ENCODE results near the gene CFAP299.

DNA sequence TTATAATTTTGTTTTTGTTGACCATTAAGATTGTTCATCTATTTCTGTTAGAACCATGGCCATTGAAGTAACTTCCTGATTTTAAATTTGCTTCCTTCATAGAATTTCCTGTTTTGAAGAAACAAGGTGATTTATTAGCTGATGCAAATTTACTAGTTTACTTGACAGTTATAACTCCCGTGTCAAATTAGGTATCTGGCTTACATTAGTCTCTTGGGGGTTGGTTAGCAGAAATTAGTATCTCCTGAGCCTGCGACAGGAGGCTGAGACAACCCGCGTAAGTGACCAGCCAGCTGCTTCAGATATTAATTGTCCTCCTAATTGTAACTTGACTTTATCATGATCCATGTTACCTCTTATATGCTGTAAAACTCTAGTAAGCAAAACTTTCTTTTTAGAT is 154.3 kb downstream of the CFAP299 start:
- no peak for TF ChIP-seq POLR2A (IDR thresholded peaks at IDR 0.05; ENCODE audit: low read depth, low read length)
- TF ChIP-seq POLR2AphosphoS5 (IDR thresholded peaks at IDR 0.05; ENCODE audit: low read depth, low read length) = no peak

All from GM12891 (cell line).